GM12865 (cell line): ENCODE data around the gene TSHZ2.

Source experiments
- DNase-seq: peaks from one replicate; pipeline ENCODE4 v3.0.0; 2010; ENCODE audit warnings: low read depth
- H3K4me3 ChIP-seq: 2 replicates; pipeline ENCODE4 v1.5.1; 2011; ENCODE audit warnings: mild to moderate bottlenecking, low read depth, low read length, control low read depth
- CTCF ChIP-seq: IDR thresholded peaks from 2 replicates; pipeline ENCODE4 v1.5.1; 2011; ENCODE audit warnings: low read length, control low read depth, low read depth, inconsistent platforms; ENCODE audit not compliant: insufficient read depth; ENCODE audit errors: missing control alignments

The TSHZ2 gene

DNA sequence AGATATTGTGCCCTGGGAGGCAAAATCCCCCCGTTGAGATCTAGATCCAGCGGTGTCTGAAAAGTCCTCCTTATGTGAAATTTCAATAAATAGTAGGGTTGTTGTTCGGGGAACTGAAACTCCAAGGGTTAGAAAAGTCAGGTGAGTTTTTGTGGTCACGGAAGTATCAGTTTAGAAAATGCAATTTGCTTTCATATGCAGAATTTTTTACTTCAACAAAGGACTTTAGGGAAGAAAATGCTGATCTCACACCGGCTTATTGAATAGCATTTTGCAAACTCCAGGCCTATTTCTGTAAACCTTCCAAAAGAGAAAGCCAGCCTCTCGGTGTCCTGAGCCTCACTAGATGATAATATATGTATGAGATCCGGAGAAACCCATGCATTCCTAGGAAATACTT lies 254.7 kb downstream of the TSHZ2 start:
- DNase-seq = peak; percentile 52
- H3K4me3 ChIP-seq = no peak overlapping the region
- TF ChIP-seq CTCF = no peak

GRCh38 chr20:53227523-53227922 lies 255.4 kb downstream of the TSHZ2 start:
- TF ChIP-seq CTCF = no peak
- no peak overlapping the region for H3K4me3 ChIP-seq
- no peak for DNase-seq

DNA sequence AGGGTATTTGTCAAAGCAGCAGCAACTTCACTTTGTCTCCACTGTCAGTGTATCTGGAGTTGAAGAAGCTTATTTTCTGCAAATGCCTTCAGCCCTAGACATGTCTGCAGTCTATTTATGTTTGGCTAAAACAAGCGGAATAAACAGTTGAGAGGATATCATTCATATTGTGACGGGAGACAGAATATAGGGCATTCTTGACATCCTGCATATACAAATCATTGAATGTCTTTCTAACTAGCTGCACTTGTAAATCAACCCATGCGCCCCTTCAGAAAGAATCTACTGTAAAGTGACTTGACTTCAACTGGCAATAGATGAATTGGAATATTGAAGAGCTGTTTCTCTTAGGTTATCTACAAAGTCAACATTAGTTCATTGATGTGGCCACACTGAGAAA lies 258.9 kb downstream of the TSHZ2 start:
- no peak for DNase-seq
- no peak for TF ChIP-seq CTCF
- H3K4me3 ChIP-seq = no peak overlapping the region

- no peak for DNase-seq
- no peak for TF ChIP-seq CTCF
- H3K4me3 ChIP-seq = no peak overlapping the region
These were observed 265.3 kb downstream of the TSHZ2 start for GRCh38 chr20:53237461-53237860.

DNA sequence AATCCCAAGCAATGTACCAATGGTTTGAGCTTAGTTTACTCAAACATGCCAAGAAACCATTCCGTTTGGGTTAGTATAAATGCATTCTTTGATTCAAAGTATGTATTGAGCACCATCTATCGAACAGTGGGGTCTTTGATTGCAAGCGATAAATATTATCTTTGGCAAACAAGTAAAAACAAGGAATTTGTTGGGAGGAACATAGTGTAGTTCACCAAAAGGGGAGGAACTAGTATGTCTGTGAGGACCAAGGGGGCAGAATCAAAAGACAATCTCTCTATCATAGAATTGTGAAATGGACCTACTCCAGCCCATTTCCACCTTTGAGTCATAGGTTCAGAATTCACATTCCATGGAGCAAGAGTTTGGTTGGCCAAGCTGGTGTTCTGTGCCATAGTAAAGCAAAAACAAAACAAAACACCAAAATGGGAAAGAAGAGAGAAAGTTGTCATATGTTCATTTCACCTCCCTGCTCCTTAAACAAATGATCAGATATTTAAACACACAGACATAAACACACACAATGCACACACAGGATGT lies 266.0 kb downstream of the TSHZ2 start:
- H3K4me3 ChIP-seq = no peak overlapping the region
- no peak for TF ChIP-seq CTCF

DNA sequence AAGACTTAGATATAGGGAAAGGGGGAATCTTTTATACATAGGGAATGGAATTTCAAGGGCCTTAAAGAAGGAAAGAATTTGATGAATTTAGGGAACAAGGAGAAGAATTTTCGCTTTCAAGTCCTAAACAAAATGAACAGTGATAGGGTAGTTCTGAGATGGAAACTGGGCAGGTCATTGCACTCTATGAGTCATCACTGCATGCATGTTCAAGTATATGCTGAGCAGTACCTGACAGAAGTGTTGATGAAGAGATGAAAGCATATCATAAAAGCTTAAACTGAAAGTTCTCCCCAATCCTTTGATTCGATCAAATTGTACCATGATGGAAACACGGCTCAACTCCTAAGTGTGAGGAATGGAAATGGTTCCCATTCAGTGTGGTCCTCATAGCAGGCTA lies 271.0 kb downstream of the TSHZ2 start:
- no peak for DNase-seq
- TF ChIP-seq CTCF = no peak
- H3K4me3 ChIP-seq = no peak overlapping the region

More for the DNA sequence above, 266.0 kb downstream of the TSHZ2 start:
- DNase-seq = no peak

- TF ChIP-seq CTCF = no peak
- no peak for DNase-seq
These were observed 272.6 kb downstream of the TSHZ2 start for GRCh38 chr20:53244711-53245110.

More at GRCh38 chr20:53244711-53245110, 272.6 kb downstream of the TSHZ2 start:
- H3K4me3 ChIP-seq = no peak overlapping the region
